22Rv1 (cell line): ENCODE measurements around the gene VANGL2.

Experiments
- H3K27ac ChIP-seq: fragments of 450-650 bp; 2 replicates; pipeline ENCODE4 v1.5.1; 2017
- CTCF ChIP-seq: fragments of 450-650 bp; IDR thresholded peaks from 2 replicates; pipeline ENCODE4 v1.5.1; 2017; ENCODE audit warnings: mild to moderate bottlenecking
- ZFX ChIP-seq: fragments of 450-650 bp; IDR thresholded peaks from 2 replicates; pipeline ENCODE4 v1.6.1; 2017; ENCODE audit warnings: antibody characterized with exemption, borderline replicate concordance

VANGL2 gene

GRCh38 chr1:160406131-160406968, 6.0 kb downstream of the VANGL2 start:
- TF ChIP-seq ZFX, result no peak
- TF ChIP-seq CTCF, result no peak
- H3K27ac ChIP-seq, result no peak overlapping the region

GRCh38 chr1:160407839-160408801, 7.8 kb downstream of the VANGL2 start:
- TF ChIP-seq ZFX (no peak), CTCF (no peak)
- H3K27ac ChIP-seq, result no peak overlapping the region

- H3K27ac ChIP-seq, result no peak overlapping the region
Measured at GRCh38 chr1:160408864-160409263, 8.5 kb downstream of the VANGL2 start.

GRCh38 chr1:160409486-160409885, 9.1 kb downstream of the VANGL2 start:
- TF ChIP-seq CTCF, result no peak
- TF ChIP-seq ZFX, result no peak
- H3K27ac ChIP-seq, result no peak overlapping the region

More at GRCh38 chr1:160408864-160409263, 8.5 kb downstream of the VANGL2 start:
- no peak for TF ChIP-seq ZFX
- TF ChIP-seq CTCF, result no peak

- TF ChIP-seq ZFX (no peak), CTCF (no peak)
- no peak overlapping the region for H3K27ac ChIP-seq
Measured at GRCh38 chr1:160410406-160411005, 10.1 kb downstream of the VANGL2 start.

- no peak overlapping the region for H3K27ac ChIP-seq
- TF ChIP-seq ZFX, result no peak
- TF ChIP-seq CTCF, result no peak
Measured at GRCh38 chr1:160411271-160412027, 11.1 kb downstream of the VANGL2 start.
